Neutrophil (primary cell): ENCODE results near the gene STAP2.
A peak's percentile ranks its signal among the peaks of the same experiment; 100 is the strongest.

Experiments
- H3K27ac ChIP-seq: fragments of 200-600 bp; sonication (generic); 2 replicates; pipeline ENCODE4 v1.5.1; 2016; ENCODE audit warnings: mild to moderate bottlenecking, moderate library complexity
- H3K27me3 ChIP-seq: fragments of 200-600 bp; sonication (generic); 2 replicates; pipeline ENCODE4 v1.6.0; 2016; ENCODE audit warnings: mild to moderate bottlenecking
- H3K36me3 ChIP-seq: fragments of 200-600 bp; sonication (generic); 2 replicates; pipeline ENCODE4 v1.5.1; 2017
- H3K4me1 ChIP-seq, 2 experiments: fragments of 200-600 bp in 1 of 2; sonication (generic) in 1 of 2; 1 replicate in 1 of 2; 2 replicates in 1 of 2; pipeline versions ENCODE4 v1.5.1 to v1.6.1; 2013 to 2016; ENCODE audit warnings: low read depth in 1 of 2, low read length in 1 of 2, mild to moderate bottlenecking in 1 of 2, moderate library complexity in 1 of 2; ENCODE audit not compliant: control insufficient read depth in 1 of 2, insufficient read depth in 1 of 2
- H3K4me3 ChIP-seq, 2 experiments: fragments of 200-600 bp in 1 of 2; sonication (generic) in 1 of 2; 1 replicate in 1 of 2; 2 replicates in 1 of 2; pipeline ENCODE4 v1.5.1; 2013 to 2016; ENCODE audit warnings: low read depth in 1 of 2, low read length in 1 of 2, mild to moderate bottlenecking in 1 of 2, moderate library complexity in 1 of 2
- H3K9me3 ChIP-seq: fragments of 200-600 bp; sonication (generic); 2 replicates; pipeline ENCODE4 v1.5.1; 2016
- TF ChIP-seq, protein P1 (sequence below): fragments of 200-600 bp; sonication (generic); IDR thresholded peaks from 2 replicates; pipeline ENCODE4 v1.5.1; 2016; ENCODE audit warnings: antibody characterized with exemption

STAP2 gene, protein sequence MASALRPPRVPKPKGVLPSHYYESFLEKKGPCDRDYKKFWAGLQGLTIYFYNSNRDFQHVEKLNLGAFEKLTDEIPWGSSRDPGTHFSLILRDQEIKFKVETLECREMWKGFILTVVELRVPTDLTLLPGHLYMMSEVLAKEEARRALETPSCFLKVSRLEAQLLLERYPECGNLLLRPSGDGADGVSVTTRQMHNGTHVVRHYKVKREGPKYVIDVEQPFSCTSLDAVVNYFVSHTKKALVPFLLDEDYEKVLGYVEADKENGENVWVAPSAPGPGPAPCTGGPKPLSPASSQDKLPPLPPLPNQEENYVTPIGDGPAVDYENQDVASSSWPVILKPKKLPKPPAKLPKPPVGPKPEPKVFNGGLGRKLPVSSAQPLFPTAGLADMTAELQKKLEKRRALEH

DNA sequence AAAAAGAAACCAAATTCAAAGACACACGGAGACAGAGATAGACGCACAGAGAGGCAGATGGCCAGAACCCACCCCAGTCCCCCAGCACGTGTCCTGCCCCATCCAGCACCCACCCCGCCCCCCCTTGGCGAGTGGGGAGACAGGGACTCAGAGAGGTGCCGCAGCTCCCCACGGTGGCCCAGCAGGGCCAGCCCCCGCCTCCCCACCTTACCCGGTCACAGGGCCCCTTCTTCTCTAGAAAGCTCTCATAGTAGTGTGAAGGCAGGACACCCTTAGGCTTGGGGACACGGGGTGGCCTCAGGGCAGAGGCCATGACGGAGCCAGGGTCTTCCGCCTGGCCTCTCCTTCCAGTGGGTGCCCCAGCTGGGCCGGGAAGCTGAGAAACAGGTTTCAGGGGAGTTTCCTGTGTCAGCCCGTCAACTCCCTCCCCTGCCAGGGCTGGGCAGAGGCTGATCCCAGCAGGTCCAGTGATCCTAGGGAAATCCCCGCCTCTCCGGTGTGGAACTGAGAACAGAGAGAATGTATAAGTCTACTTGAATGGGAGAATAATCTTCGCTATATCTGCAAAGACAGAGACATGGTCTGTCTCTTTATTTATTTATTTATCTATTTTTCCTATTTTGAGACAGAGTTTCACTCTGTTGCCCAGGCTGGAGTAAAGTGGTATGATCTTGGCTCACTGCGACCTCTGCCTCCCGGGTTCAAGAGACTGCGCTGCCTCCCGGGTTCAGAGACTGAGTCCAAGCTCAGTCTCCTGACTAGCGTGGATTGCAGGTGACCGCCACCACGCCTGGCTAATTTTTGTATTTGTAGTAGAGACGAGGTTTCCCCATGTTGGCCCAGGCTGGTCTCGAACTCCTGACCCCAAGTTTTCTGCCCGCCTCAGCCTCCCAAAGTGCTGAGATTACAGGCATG lies at the start of gene STAP2:
TSS of gene STAP2 (minus strand) at position 387 of the 915 bp plus-strand sequence. CDS start at position 313, 74 bp downstream.
- H3K27me3 ChIP-seq, result peaks cover 12% of the 10 kb centered on the region
- H3K27ac ChIP-seq, result no peak within 1 kb of the TSS

DNA sequence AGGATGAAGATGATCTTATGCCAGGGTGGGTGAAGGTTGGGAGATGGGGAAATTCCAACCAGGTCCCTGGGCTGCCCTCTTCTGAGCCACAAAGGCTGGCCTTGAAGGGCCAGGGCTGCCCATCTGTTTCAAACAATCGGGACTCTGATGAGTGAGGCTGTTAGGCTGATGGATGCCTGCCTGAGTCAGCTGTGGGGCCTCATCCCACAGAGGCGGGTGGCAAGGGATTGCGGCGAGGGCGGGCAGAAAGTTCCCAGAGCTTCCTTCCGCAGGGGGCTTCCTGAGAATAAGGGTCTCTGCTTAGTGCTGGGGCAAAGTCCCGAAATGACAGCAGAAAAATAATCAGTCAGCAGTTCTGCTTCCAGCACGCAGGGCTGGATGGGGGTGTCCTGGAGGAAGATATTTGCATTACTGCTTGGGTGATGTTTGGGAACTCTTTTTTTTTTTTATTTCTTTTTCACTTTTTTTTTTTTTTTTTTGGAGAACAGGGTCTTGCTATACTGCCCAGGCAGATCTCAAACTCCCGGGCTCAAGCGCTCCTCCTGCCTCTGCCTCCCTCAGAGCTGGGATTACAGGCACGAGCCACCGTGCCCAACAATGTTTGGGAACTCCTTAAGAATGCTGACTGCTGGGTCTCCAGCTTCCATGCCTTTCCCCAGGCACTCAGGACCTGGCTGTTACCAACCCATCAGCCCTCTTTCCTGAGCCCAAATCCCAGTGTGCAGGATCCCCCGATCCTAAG lies 47.6 kb upstream of the STAP2 start:
- H3K9me3 ChIP-seq, result no peaks in the 10 kb centered on the region
- H3K27ac ChIP-seq, result peak overlapping the region; percentile 16
- TF ChIP-seq, protein P1, sequence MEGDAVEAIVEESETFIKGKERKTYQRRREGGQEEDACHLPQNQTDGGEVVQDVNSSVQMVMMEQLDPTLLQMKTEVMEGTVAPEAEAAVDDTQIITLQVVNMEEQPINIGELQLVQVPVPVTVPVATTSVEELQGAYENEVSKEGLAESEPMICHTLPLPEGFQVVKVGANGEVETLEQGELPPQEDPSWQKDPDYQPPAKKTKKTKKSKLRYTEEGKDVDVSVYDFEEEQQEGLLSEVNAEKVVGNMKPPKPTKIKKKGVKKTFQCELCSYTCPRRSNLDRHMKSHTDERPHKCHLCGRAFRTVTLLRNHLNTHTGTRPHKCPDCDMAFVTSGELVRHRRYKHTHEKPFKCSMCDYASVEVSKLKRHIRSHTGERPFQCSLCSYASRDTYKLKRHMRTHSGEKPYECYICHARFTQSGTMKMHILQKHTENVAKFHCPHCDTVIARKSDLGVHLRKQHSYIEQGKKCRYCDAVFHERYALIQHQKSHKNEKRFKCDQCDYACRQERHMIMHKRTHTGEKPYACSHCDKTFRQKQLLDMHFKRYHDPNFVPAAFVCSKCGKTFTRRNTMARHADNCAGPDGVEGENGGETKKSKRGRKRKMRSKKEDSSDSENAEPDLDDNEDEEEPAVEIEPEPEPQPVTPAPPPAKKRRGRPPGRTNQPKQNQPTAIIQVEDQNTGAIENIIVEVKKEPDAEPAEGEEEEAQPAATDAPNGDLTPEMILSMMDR, result no peak
- H3K36me3 ChIP-seq, result peaks cover 44% of the 10 kb centered on the region
- no peak overlapping the region for H3K4me3 ChIP-seq
- H3K27me3 ChIP-seq, result no peaks in the 10 kb centered on the region
- H3K4me1 ChIP-seq, result peaks cover 30 to 31% of the 10 kb centered on the region in 2 experiments

More for the DNA sequence above, at the start of gene STAP2:
- TF ChIP-seq, protein P1, result no peak
- Histone ChIP-seq H3K36me3 (no peaks in the 10 kb centered on the region), H3K9me3 (no peaks in the 10 kb centered on the region), H3K4me1 (peaks cover 20 to 21% of the 10 kb centered on the region in 2 experiments), H3K4me3 (peak within 1 kb of the TSS in 1 of 2 experiments; percentile 41)

DNA sequence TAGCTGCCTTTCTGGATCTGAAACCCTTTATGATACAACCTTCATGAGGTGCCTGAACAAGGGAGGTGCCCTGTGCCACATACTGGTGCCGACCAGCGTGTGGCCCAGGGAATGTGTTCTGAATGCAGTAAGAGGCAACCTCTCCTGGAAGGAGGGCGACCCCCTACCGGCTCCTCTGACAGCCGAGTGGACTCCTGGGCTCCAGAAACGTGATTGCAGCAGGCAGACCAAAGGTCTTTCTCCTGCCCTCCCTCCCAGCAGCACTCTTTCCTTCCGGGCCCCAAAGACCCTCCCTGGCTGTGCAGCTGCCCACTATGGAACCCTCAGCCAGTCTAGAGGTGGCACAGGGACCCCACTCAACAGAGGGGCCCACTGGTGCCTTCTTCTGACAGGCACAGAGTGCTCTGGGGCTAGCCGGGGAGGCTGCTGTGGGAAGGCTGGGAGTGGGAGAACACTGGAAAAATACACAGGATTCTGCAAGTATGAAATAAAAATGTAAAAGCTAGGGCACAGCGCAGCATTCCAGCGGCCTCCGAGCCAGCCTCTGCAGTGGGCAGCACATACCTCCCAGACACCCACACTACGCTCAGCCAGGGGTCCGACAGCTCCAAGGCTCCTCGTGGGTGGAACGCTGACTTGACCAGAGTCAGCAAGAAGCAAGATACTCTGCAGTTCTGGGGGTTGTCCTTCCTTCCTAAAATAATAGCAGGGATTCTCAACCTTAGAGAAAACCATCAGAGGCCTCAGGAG lies 46.8 kb upstream of the STAP2 start:
- peak overlapping the region; percentile 27 for H3K27ac ChIP-seq

DNA sequence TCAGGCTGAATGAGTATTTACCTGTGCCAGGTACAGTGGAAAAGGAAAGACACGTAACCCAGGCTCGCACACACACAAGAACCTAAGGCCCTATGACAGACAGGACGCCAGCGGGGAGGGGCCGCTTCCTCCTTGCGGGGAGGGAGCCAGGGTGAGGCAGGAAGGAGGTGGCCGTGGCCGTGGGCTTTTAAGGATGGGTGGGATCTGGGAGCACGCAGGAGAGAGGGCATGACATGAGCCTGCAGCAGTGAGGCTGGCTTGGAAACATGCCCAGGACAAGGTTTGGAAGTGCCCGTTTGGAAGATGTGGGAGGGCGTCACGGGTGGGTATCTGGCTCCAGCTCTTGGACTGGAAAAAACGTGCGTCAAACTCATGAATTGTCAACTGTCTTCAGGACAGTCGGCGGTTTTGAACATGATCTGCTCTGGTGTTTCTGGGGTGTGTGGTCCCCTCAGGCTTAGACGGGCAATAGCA lies 41.7 kb upstream of the STAP2 start:
- peaks cover 44 to 48% of the 10 kb centered on the region in 2 experiments for H3K4me1 ChIP-seq
- peak overlapping the region; percentile 31 to 40 for H3K4me3 ChIP-seq

More for the DNA sequence above, 46.8 kb upstream of the STAP2 start:
- Histone ChIP-seq H3K27me3 (no peaks in the 10 kb centered on the region), H3K4me3 (no peak overlapping the region), H3K4me1 (peaks cover 27 to 31% of the 10 kb centered on the region in 2 experiments), H3K9me3 (no peaks in the 10 kb centered on the region), H3K36me3 (peaks cover 44% of the 10 kb centered on the region)
- TF ChIP-seq, protein P1, result no peak

More for the DNA sequence above, 41.7 kb upstream of the STAP2 start:
- Histone ChIP-seq H3K9me3 (no peaks in the 10 kb centered on the region), H3K27me3 (no peaks in the 10 kb centered on the region), H3K27ac (peak overlapping the region; percentile 66), H3K36me3 (peaks cover 29% of the 10 kb centered on the region)
- TF ChIP-seq, protein P1, result no peak
